B cell (primary cell): ENCODE data around the gene B4GALNT4.

Experiments used
- CTCF ChIP-seq: fragments of 200-600 bp; IDR thresholded peaks from one replicate; pipeline ENCODE4 v1.8.0; 2022; ENCODE audit warnings: antibody characterized with exemption, mild to moderate bottlenecking
- EZH2 ChIP-seq: IDR thresholded peaks from 2 replicates; pipeline ENCODE4 v1.6.1; 2012; ENCODE audit warnings: borderline replicate concordance, low read depth, mild to moderate bottlenecking, moderate library complexity, low read length; ENCODE audit not compliant: insufficient read depth, poor library complexity, severe bottlenecking

GRCh38 chr11:420911-421321 is 51.6 kb downstream of the B4GALNT4 start:
- no peak for TF ChIP-seq CTCF
- no peak for TF ChIP-seq EZH2
